ENCODE data around the gene ARMC5. TPM values are rescaled to one million over a fixed set of nuclear protein-coding genes. Genes with fewer than 3 reads are reported as not detected.
A peak's percentile ranks its signal among the peaks of the same experiment; 100 is the strongest.

ARMC5 gene
- total RNA-seq, 1 experiment from 2014 or later: 8.8 TPM

- intact Hi-C loops (cut with micrococcal nuclease; ENCODE audit: unreplicated experiment): no loop called here
- no peaks in the 10 kb centered on the region for H3K36me3 ChIP-seq (ENCODE audit: insufficient read depth, low read length, poor library complexity, severe bottlenecking)
- CTCF ChIA-PET: interaction anchor here (0.6 kb wide), 2 partner anchors 11 to 545 kb away, joined by 4 read pairs; no protein-coding TSS in a partner anchor
- H3K27me3 ChIP-seq (replicated peaks; ENCODE audit: insufficient read depth, low read depth, low read length, poor library complexity): no peaks in the 10 kb centered on the region
- peak within 1 kb of the TSS; percentile 60 for H3K4me3 ChIP-seq (ENCODE audit: low read depth, low read length, poor library complexity, severe bottlenecking)
- no peak for DNase-seq (ENCODE audit: low spot score)
- no peak for TF ChIP-seq CTCF (conservative IDR thresholded peaks at IDR 0.05; ENCODE audit: low read depth, low read length)
- TF ChIP-seq EZH2 (IDR thresholded peaks at IDR 0.05; ENCODE audit: borderline replicate concordance, low read depth, low read length, poor library complexity, severe bottlenecking): no peak
- H3K27ac ChIP-seq (ENCODE audit: low read depth, low read length, poor library complexity, severe bottlenecking): no peak within 1 kb of the TSS
- no peaks in the 10 kb centered on the region for H3K4me1 ChIP-seq (ENCODE audit: insufficient read depth, low read length, poor library complexity, severe bottlenecking)
- BruUV-seq (replicated peaks): no TSS peak
- no peaks in the 10 kb centered on the region for H3K9me3 ChIP-seq (ENCODE audit: low read depth, low read length, poor library complexity, severe bottlenecking)
- POLR2A ChIA-PET (ENCODE audit: low non-redundant PET): no interaction called here
Observed at GRCh38 chr16:31471875-31472708, 12.8 kb downstream of the ARMC5 start, which contains the start of gene TGFB1I1. TGFB1I1 (plus strand) TSS chr16:31472152; CDS start chr16:31472189, 37 bp downstream.

- H3K27me3 ChIP-seq (replicated peaks; ENCODE audit: insufficient read depth, low read depth, low read length, poor library complexity): no peaks in the 10 kb centered on the region
- DNase-seq (ENCODE audit: low spot score): peak; percentile 84
- intact Hi-C loops (cut with micrococcal nuclease; ENCODE audit: unreplicated experiment): no loop called here
- H3K9me3 ChIP-seq (ENCODE audit: low read depth, low read length, poor library complexity, severe bottlenecking): no peaks in the 10 kb centered on the region
- no peaks in the 10 kb centered on the region for H3K4me1 ChIP-seq (ENCODE audit: insufficient read depth, low read length, poor library complexity, severe bottlenecking)
- no TSS peak for BruUV-seq (replicated peaks)
- peak overlapping the region; percentile 60 for H3K4me3 ChIP-seq (ENCODE audit: low read depth, low read length, poor library complexity, severe bottlenecking)
- H3K27ac ChIP-seq (ENCODE audit: low read depth, low read length, poor library complexity, severe bottlenecking): no peak overlapping the region
- ChIA-PET POLR2A (ENCODE audit: low non-redundant PET) (no interaction called here), CTCF (no interaction called here)
- H3K36me3 ChIP-seq (ENCODE audit: insufficient read depth, low read length, poor library complexity, severe bottlenecking): no peaks in the 10 kb centered on the region
- TF ChIP-seq EZH2 (IDR thresholded peaks at IDR 0.05; ENCODE audit: borderline replicate concordance, low read depth, low read length, poor library complexity, severe bottlenecking): no peak
- peak; percentile 75 for TF ChIP-seq CTCF (conservative IDR thresholded peaks at IDR 0.05; ENCODE audit: low read depth, low read length)
Observed at GRCh38 chr16:31472709-31473203, 13.5 kb downstream of the ARMC5 start.

- no peak for TF ChIP-seq CTCF (conservative IDR thresholded peaks at IDR 0.05; ENCODE audit: low read depth, low read length)
- no peak for TF ChIP-seq EZH2 (IDR thresholded peaks at IDR 0.05; ENCODE audit: borderline replicate concordance, low read depth, low read length, poor library complexity, severe bottlenecking)
- BruUV-seq (replicated peaks): no TSS peak
- Histone ChIP-seq H3K27me3 (replicated peaks; ENCODE audit: insufficient read depth, low read depth, low read length, poor library complexity) (no peaks in the 10 kb centered on the region), H3K4me3 (ENCODE audit: low read depth, low read length, poor library complexity, severe bottlenecking) (no peak overlapping the region), H3K4me1 (ENCODE audit: insufficient read depth, low read length, poor library complexity, severe bottlenecking) (no peaks in the 10 kb centered on the region), H3K9me3 (ENCODE audit: low read depth, low read length, poor library complexity, severe bottlenecking) (no peaks in the 10 kb centered on the region), H3K27ac (ENCODE audit: low read depth, low read length, poor library complexity, severe bottlenecking) (no peak overlapping the region), H3K36me3 (ENCODE audit: insufficient read depth, low read length, poor library complexity, severe bottlenecking) (no peaks in the 10 kb centered on the region)
- CTCF ChIA-PET: no interaction called here
- intact Hi-C loops (cut with micrococcal nuclease; ENCODE audit: unreplicated experiment): no loop called here
- DNase-seq (ENCODE audit: low spot score): no peak
- POLR2A ChIA-PET (ENCODE audit: low non-redundant PET): no interaction called here
Observed at GRCh38 chr16:31473264-31473984, 14.1 kb downstream of the ARMC5 start.

All from A673 (cell line).